Thyroid gland (tissue), 4 donors: Measurements from ENCODE around the gene HIVEP2.

Experiments
- CTCF ChIP-seq, 6 experiments: fragments of 200-600 bp in 3 of 6; fragments of 450-650 bp in 3 of 6; sonication (generic) in 3 of 6; IDR thresholded peaks; one replicate each; pipeline ENCODE4 v1.5.1; 2016 to 2019; ENCODE audit warnings: antibody characterized with exemption in 6 of 6, mild to moderate bottlenecking in 2 of 6, inconsistent platforms in 1 of 6, moderate library complexity in 1 of 6
- POLR2A ChIP-seq, 2 donors: fragments of 450-650 bp; IDR thresholded peaks; one replicate each; pipeline ENCODE4 v1.6.1; 2017; ENCODE audit warnings: antibody characterized with exemption in 2 of 2, mild to moderate bottlenecking in 2 of 2, moderate library complexity in 1 of 2

DNA sequence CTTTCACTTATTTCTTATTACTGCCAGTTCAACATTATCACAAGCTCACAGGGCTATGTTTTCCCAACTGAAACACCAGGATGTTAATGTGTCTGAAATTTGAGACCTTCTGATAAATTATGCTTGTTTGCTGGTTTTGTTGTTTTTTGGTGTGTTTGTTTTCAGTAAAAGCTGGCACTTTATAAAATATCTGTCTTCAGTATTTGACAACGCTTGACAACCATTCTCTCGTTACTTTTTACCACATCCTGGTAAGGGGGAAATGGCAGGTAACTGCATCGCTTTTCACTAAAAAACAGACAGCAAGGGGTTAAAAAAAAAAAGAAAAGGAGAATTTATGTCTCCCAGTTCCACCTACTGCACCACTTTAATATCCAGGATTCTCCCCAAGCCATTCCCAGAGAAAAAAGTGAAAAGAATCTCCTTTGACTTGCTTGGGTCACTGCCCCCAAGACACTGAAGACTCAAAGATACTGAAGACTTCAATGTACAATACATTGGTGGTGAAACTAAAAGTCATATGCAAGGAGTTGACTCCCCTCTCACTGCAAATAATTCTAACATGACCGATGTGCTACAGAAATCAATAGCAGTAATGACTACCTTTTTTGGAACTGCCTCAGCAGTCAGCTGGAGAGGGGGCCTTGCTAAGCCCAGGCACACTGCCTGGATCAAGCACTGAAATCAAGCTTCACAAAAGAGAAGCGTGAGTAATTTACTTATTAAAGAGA lies 88.9 kb downstream of the HIVEP2 start:
- TF ChIP-seq POLR2A (IDR thresholded peaks at IDR 0.05) (no peak), CTCF (IDR thresholded peaks at IDR 0.05) (no peak)
